GM18505 (cell line): ENCODE data around the gene SPATA13.

ENCODE experiments used
- ATAC-seq: cut with Tn5 transposase; IDR thresholded peaks from one replicate; pipeline ENCODE4 v1.9.1; 2021; ENCODE audit not compliant: unreplicated experiment
- POLR2A ChIP-seq: IDR thresholded peaks from 4 replicates; pipeline ENCODE4 v1.6.1; 2011; ENCODE audit warnings: borderline replicate concordance; ENCODE audit not compliant: insufficient read depth, insufficient read length; ENCODE audit errors: extremely low read depth

The SPATA13 gene

DNA sequence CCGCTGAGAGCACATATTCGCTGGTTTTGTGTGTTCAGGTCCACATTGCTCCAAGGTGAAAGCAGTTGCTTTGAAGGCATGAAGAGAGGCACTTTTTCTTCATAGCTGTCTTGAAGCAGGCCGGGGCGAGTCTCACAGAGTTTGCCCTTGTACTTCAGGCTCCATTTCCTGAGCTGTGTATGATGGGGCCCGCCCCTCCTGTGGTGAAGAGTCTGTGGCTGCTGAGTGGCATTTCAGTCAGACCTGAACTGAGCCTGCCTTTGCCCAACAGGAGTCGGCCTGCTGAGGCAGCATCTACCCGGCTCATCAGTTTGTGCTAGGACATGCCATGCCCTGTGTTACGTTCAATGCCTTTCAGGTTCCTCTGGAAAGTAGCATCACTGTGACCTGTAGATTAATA, 104.5 kb downstream of the SPATA13 start:
- peak; percentile 55 for ATAC-seq
- TF ChIP-seq POLR2A: no peak

DNA sequence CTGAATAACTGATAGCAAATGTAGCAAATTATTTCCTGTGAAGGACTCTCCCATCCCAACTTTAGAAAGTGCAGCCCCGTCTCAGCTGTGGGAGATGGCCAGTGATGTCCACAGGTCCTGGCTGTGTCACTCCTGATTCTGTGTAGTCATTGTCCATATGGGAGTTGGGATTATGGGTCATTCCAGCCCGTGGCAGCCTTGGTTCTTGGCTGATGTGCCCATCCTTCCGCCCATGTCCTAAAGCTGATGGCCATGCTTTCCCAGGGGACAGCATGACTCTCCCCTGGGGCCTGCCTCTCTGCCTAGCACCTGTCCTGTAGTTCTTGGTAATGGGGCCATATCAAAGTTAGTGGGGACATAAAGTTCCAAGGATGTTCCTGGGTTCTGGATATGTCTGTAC, 104.9 kb downstream of the SPATA13 start:
- ATAC-seq: no peak
- TF ChIP-seq POLR2A: no peak

DNA sequence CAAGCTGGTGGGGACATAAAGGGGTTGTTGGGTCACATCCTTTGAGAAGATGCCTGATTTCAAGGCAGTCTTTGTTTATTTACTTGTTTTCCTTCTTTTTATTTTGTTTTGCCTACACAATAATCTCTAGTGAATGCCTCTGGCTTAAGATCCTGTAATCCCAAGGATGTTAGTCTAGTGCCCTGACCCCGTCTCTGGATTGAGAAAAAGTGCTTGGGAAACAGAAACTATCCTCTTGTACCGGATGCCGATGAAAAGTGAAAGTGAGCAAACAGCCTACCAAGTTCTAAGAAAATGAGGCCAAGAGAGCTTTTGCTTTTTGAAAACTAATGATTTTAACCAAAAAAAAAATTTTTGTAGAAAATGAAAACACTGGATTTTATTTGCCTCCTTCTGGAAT, 106.8 kb downstream of the SPATA13 start:
- no peak for ATAC-seq

DNA sequence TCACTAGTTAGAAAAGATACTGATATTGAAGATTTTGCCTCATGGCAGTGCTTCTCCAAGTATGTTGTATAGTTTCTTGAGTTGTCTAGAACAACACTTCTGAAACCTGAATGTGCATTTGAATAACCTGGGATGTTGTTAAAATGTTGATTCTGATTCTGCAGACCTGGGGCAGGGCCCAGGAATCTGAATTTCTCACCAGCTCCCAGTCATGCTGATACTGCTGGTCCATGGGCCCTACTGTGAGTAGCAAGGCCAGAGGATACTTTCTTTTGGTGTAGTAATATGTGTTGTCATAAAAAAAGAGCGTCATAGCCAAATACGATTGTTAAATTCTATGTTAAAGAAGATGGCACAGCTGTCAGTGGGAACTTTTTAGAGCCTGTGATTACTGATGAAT, 107.3 kb downstream of the SPATA13 start:
- no peak for TF ChIP-seq POLR2A

More for the DNA sequence above, 106.8 kb downstream of the SPATA13 start:
- TF ChIP-seq POLR2A: no peak

DNA sequence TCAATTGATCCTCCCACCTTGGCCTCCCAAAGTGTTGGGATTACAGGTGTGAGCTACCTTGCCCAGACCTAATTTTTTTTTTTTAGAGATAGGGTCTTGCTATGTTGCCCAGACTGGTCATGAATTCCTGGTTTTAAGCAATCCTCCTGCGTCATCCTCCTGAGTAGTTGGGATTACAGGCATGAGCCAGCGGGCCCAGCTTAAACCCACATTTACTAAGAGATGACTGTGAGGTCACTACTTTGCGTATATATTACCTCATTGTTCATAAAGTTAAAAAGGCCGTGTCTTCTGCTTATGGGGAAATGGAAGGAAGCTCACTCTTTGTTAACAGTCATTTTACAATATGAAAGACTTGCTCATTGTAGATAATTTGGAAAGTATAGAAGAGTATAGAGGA, 109.3 kb downstream of the SPATA13 start:
- ATAC-seq: no peak
- TF ChIP-seq POLR2A: no peak

More for the DNA sequence above, 107.3 kb downstream of the SPATA13 start:
- no peak for ATAC-seq

DNA sequence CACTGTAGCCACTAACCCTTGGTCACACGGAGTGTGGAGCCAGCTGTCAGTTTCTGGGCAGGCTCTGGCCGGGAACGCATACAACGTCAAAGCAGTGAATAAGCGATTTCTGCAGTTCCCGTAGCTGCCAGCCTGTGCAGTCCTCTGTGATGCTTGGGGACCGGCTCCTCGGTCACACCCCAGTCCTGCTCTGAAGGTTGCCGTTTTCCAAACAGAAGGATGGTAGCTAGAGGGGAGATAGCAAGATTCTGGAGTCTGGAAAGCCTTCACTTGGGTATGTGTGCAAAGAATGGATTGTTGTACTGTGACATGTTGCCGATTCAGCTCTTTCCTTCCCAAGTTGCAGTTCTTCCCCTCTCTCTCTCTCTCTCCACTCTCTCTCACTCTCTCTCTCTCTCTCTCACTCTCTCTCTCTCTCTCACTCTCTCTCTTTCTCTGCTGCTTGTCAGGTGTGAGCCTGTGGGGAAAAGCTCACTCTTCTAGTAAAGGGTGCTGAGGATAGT, 110.2 kb downstream of the SPATA13 start:
- TF ChIP-seq POLR2A: peak; percentile 48
- peak; percentile 43 for ATAC-seq

DNA sequence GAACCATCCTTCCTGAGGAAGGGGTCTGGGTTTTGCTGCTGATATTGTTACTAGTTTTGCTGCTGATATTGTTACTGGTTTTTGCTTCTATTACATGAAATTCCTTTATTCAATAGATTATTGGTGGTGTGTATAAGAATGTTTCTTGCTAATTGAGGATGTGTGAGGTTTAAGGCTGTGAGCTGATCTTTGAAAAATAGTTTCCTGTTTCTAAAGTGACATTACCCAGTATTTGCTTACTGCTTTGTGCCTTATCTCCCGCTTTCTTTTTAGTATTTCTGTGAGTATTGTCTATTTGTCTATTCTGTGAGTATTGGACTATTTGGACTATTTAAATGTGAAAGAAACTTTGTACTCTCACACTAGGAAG, 110.7 kb downstream of the SPATA13 start:
- no peak for ATAC-seq
- TF ChIP-seq POLR2A: no peak

DNA sequence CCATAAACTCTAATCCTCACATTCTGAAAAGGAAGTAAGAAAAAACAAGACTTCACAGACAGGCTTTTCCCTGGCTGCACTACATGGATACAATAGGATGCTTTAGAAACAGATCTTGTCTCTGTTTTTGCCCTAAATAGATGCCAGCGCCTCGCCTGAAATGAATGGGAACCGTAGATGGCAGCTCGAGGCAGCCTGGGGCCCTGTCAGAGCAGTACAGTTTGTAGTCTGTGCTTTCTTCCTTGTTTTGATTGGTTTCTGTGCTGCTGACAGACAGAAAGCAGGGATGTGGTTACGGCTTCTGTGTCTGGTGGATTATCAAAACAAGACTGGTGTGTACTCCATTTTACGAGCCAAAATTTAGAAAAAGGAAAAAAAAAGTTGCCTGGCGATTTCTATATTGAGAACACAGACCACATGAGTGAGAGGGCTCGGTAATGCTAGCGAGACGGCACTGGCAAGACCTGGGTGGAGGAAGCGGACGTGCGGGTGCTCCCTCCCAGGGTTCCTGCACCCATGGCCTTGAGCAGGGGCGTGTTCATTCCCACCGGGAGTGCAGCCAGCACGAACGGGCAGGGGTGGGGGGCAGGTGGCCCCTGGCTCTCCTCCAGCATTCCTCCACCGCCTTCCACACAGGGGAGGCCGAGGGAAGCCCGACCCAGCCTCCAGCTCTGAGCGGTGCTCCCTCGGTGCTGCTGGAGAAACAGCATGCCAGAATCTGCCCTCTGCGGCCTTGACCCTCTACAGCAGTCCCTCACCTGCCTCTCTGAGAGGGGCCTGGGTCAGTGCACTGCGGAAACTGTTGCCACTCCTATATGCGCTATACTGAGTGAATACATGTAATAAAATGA, 111.3 kb downstream of the SPATA13 start:
- ATAC-seq: peak; percentile 40
- peak; percentile 49 for TF ChIP-seq POLR2A

DNA sequence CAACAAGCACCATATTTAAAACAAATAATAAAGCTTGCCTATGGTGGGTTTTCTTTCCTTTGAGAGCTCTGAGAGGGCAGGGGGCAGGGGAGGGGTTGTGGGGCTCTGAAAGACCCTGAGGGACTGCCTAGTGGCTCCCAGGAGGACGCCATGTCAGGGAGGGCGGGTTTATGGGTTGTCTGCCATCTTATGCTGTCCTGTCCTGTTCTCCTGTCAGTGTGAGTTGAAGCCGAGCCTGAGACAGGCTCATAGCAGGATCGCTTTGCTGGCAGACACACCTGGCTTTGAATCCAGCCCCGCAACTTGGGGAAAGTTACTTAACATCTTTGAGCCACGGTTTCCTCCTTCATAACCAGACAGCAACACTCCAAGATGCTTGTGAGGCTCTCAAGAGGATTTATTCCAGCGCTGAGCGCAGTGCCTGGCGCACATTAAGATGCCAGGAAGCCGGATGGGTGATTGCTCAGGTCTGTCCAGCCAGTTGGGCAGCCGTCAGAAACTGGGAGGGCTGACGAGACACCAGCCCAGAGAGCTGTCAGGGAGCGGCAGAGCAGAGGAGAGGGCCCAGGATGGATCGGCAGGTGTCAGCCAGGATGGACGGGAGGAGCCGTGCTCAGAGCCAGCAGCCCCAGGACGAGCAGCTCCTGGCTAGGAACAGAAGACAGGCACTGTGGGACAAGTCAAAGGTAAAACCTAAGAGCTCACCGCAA, 112.1 kb downstream of the SPATA13 start:
- no peak for ATAC-seq
- no peak for TF ChIP-seq POLR2A

DNA sequence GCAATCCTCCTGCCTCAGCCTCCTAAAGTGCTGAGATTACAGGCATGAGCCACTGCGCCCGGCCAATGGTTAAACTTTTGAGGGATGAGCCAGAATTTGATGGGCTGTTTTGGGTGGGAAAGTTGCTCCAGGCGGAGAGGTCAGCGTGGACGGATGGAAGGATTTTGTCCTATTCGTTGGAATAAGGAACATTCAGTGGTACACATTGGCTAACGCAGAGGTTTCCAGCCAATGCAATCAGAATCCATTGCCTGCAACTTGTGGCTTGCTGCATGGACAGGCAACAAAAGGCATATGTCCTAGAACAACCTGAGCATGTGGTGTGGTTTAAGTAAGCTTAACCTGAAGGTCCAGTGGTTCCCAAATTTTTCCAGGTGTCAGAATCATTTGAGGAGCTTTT, 113.4 kb downstream of the SPATA13 start:
- ATAC-seq: no peak

DNA sequence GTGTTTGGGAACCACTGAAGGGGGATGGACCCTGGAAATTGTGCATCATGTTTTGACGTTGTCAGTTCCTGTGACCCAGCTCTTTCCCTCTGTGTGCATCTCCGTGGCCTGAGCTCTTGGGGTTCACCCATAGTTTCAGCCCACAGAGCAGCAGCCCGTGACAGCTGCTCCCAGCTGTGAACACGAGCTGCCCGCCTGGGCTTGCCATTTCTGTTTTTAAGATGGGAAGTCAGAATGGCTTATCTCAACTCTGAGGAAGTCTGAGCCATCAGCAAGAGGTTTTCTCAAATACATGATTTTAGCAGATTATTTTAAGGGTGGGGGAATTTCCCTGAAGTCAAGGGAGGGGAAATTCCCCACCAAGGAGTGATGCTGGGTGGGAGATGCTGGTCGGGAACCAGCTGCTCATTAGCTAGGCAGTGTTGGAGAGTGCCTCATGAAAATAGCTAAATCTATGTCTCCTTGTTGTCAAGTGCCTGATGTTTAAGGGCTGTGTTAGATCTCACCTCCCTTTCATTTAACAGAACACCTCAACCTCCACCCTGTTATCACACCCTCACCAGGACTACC, 114.0 kb downstream of the SPATA13 start:
- no peak for TF ChIP-seq POLR2A
- ATAC-seq: peak; percentile 70

More for the DNA sequence above, 113.4 kb downstream of the SPATA13 start:
- no peak for TF ChIP-seq POLR2A

DNA sequence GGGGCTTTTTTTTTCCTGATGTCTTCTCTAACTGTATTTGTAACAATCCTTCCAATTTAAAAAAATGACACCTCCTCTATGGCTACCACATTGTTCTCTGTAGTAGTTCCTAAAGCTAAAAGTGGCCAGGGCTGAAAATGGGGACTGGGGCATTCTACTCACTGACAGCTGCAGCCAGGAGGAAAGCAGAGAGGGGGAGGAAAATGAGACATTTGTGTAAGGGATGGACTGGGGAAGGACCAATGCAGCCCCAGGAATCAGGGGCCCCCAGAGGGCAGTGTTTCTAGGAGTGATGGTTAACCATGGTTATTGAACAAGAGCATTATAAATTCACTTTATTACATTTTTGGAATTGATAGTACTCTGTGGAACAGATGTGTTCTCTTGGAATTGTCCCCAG, 114.5 kb downstream of the SPATA13 start:
- no peak for ATAC-seq
- TF ChIP-seq POLR2A: no peak

DNA sequence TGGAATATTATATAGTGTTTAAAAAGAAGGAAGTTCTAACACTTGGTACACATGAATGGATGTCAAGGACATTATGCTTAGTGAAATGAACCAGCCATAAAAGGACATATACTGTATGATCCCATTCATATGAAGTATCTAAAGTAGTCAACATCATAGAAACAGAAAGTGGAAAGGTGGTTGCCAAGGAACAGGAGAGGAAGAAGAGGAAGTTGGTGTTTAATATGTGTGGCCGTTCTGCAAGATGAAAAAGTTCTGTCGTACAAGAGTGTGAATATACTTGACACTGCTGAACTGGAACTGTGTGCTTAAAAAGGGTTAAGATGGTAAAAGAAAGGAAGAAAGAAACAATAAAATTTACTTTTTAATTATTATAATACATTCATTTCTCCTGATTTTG, 115.8 kb downstream of the SPATA13 start:
- no peak for ATAC-seq
- TF ChIP-seq POLR2A: no peak
